Epithelial cell of prostate (primary cell): ENCODE measurements around the gene BMP8B.

Source experiments
- DNase-seq: peaks from one replicate; pipeline ENCODE4 v3.0.0-alpha.2; 2011; ENCODE audit warnings: low read depth, low spot score
- H3K27ac ChIP-seq: fragments of 450-650 bp; 2 replicates; pipeline ENCODE4 v1.5.1; 2017; ENCODE audit warnings: mild to moderate bottlenecking

The BMP8B gene

DNA sequence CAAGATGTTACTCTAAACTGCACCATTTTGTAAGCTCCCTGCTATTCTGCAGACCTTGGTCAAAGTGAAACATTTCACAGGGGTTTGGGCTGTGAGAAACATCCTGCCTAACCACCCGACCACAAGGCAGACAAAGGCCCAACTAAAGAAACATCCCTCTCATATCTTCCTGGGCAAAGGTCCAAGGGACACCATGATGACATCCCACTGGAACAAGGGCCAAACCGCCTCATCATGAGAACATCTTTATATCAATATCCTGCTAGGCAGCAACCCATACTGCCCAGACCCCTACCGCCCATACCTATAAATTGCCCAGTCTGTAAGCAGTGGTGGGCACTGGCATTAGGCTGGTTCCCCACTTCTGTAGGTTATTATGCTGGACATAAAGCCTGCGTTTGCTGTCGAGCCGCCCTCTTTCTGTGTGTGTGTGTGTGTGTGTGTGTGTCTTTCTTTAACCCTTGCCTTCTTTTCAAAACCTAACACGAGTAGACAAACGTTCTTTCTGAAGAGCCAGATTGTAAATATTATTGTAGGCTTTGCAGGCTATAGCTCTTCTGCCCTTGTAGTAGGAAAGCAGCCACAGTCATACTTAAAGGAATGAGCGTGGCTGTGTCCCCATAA lies 51.0 kb downstream of the BMP8B start:
- no peak overlapping the region for H3K27ac ChIP-seq
- DNase-seq = no peak

DNA sequence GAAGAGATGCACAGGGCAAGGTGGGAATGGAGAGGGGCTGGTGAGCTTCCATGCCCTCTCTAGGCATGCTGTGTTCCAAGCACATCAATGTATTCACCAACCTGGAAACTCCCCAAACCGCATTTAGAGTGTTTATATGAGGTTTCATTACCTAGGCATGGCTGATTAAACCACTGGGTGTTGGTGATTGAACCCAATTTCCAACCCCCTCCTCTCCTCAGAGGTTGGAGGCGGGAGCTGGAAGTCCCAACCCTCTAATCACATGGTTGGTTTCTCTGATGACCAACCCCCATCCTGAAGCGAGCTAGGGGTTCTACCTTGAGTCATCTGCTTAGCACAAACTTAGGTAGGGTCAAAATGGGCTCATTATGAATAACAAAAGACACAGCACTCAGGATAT lies 52.9 kb downstream of the BMP8B start:
- no peak overlapping the region for H3K27ac ChIP-seq
- peak; percentile 33 for DNase-seq

DNA sequence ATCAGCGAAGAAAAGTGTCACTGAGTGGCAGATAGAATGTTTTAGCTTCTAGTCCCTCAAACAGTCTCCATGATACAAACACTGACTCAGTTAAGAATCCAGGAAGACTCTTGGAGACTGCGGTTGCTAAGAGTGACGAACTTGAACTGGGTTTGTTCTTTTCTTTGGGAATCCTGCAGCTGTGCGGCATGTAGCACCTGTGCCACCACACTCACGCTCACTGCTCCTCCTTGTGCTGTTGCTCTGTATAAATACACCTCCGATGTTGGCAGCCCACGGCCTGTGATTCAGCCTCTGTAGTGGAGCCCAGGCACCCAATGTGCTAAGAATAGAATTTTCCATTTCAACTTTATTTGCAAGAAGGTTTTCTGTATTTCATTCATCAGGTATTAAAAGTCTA lies 55.5 kb downstream of the BMP8B start:
- no peak overlapping the region for H3K27ac ChIP-seq
- no peak for DNase-seq

DNA sequence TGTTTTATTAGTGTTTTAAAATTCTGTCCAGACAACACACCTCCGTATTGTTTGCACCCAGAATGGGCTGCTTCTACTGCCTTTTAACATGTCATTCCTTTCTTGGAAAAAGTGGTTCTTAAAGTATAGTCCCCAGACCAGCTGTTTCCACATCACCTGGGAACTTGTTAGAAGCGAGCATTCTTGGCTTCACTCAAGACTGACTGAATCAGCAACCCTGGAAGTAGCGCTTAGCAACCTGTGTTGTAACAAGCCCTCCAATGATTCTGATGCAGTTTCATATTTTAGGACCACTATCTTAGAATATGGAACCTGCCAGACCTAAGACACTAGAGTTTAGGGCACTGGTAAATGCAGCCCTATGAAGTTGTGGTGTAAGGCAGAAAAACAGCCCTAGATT lies 55.9 kb downstream of the BMP8B start:
- no peak overlapping the region for H3K27ac ChIP-seq
- DNase-seq = no peak

DNA sequence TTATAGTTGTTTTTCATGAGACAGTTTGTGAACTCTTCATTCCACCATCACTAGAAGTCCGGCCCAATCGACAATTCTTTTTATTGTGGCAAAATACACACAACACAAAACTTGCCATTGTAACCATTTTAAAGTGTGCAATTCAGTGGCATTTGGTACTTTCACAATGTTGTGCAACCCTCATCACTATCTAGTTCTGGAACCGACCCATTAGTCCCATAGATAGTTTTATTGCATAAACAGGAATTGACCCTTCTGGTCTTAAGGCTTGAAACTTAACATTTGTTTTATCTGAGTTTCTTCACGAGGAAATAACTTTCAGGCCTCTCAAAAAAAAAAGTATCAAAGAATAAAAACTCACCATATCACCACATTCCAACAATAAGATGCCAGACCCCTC lies 58.8 kb downstream of the BMP8B start:
- no peak for DNase-seq
- H3K27ac ChIP-seq = no peak overlapping the region

DNA sequence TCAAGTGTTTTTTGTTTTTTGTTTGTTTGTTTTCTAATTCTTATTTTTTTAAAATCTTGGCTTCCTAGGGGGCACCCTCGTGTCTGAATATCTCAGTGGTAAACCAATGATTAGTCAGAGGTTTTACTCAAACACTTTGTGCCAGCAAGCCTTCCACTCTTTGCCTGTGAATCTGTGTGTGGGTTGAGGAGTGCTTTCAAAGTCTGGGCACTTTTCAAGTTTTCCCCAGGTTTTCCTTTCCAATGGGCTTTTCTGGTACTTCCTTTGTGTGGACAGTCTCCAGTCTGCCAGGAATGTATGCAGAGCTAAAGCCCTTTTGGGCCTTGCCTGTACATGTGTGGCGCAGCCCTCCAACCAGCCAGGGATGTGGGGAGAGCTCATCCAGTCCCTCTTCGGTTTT lies 59.6 kb downstream of the BMP8B start:
- no peak for DNase-seq
- H3K27ac ChIP-seq = peak overlapping the region; percentile 15

DNA sequence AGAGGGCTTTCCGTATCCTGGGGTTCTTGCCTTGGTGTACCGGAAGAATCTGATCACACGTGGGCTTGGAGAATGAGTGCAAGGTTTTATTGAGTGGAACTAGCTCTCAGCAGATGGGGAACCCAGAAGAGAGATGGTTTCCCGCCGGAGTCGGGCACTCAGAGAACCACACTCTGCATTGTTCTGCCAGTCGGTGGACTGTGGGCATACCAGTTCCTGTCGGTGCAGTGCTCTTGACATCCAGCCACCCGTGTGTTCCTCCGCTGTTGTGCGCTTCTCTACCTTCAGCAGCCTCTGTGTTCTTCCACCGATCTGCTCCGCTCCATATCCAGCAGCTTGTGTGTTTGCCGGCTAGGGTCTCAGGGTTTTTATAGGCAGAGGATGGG lies 60.7 kb downstream of the BMP8B start:
- H3K27ac ChIP-seq = no peak overlapping the region
- no peak for DNase-seq

DNA sequence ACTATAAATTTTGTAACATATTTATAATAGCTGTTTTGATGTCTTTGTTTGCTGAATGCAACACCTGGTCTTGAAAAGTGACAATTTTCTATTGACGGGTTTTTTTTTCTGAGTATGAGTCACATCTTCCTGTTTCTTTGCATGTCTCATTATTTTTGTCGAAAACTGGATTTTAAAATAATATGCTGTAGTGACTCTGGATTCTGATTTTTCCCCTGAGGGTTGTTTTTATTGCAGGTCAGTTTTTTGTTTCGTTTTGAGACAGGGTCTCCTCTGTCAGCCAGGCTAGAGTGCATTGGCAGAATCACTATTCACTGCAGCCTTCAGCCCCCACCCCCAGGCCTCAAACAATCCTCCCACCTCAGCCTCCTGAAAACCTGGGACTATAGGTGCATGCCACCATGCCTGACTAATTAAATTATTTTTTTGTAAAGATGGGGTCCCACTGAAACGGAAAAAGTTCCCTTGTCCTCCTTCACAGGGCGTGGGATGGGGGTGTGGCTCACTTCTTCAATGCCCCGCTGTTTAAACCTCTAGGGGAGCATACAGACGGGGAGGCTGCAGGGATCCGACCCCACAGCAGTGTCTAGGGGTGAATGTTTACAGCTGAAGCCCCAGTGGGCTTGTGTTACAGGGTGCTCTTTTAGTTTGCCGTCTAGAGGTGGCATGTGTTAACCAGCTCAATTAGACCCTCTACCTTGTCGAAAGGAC lies 61.3 kb downstream of the BMP8B start:
- DNase-seq = no peak
- no peak overlapping the region for H3K27ac ChIP-seq

DNA sequence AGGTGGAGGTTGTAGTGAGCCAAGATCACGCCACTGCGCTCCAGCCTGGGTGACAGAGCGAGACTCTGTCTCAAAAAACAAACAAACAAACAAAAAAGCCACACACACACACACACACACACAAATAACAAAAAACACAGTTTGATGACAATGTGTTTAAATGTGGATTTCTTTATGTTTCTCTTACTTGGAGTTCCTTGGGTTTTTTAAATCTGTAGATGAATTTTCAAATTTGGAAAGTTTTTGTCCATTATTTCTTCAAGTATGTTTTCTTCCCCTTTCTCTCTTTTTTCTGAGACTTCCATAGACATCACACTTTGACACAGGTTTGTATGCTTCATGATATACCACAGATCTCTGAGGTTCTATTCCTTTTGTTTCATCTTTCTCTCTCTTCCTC lies 62.1 kb downstream of the BMP8B start:
- DNase-seq = no peak
- H3K27ac ChIP-seq = no peak overlapping the region

DNA sequence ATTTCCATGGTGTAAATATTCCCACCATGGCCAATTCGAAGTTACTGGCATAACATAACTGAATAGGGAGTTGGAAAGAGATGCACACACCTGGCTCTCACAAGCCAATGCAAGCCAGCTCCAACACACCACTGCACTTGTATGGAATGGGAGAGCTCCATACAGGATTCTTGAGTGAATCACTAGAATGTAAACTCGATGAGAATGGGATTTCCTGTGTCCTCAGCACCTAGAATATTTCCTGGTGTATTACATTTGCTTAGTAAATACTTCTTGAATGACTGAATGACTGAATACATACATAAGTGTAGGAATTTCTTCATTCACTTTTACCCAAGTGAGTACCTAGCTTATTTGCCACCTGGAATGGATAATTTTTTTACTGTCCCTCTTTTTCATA lies 66.2 kb downstream of the BMP8B start:
- H3K27ac ChIP-seq = peak overlapping the region; percentile 62
- peak; percentile 51 for DNase-seq

DNA sequence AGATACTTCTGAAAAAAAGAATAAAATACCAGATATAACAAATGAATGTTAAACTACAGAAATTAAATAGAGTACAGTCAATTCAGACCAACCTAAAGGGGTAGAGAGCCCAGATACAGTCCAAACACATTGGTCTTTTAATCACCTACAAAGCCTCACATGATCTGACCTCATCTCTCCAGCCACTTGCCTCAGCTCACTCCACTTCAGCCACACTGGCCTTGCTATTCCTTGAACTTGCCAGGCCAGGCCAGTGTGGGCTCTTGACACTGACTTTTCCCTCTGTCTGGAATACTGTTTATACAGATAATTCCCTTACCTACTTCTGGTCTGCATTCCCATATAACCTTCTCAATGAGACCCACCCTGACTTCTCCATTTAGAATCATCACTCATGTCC lies 67.0 kb downstream of the BMP8B start:
- no peak for DNase-seq
- peak overlapping the region; percentile 62 for H3K27ac ChIP-seq

DNA sequence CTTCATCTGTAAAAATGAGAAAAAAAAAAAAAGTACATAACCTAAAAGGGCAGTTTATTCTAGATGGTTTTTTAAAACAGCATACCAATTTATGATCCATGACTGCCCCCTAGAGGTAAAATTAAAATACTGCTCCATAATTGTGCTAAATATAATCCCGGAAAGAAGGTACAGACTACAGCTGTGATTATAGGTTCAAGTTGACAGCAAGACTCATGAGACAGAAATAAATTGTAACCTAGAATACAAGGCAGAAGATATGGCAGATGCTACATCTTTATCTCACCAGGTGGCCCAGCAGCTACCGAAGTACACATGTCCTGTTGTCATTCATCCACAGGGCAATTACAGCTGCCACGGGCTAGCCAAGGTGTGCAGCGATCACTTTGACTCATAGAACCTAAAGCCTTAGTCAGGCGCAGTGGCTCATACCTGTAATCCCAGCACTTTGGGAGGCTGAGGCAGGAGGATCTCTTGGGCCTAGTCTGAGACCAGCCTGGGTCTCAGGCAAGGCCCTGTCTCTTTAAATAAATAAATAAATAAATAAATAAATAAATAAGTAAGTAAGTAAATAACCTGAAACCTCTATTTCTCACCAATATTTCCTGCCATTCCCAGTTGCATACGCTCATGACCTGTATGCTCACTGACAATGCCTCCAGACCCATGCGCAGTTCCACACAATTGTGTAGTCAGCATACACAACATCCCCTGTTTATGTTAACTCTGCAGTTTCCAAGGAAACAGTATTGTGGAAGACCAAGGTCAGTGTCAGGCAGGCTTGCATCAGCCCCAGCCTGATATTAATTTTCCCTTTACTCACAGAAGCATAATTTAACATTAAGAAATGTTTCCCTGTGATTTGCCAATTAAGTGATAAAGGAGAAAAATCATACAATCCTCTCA lies 68.3 kb downstream of the BMP8B start:
- H3K27ac ChIP-seq = no peak overlapping the region
- DNase-seq = no peak

DNA sequence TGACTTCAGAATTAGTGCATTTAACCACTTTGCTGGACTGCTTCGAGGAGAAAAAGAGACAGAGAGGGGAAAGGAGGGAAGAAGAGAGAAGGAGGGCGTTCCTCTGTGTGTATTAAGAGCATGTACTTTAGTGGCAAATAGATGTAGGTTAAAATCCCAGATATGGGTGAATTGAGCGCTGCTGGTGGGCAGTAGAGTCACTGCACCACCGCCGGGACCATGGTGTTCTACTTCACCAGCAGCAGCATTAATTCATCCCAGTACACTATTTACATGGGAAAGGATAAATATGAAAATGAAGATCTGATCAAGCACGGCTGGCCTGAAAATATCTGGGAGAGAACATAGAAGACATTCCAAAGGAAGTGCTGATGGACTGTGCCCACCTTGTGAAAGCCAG lies 70.9 kb downstream of the BMP8B start:
- H3K27ac ChIP-seq = no peak overlapping the region
- no peak for DNase-seq

DNA sequence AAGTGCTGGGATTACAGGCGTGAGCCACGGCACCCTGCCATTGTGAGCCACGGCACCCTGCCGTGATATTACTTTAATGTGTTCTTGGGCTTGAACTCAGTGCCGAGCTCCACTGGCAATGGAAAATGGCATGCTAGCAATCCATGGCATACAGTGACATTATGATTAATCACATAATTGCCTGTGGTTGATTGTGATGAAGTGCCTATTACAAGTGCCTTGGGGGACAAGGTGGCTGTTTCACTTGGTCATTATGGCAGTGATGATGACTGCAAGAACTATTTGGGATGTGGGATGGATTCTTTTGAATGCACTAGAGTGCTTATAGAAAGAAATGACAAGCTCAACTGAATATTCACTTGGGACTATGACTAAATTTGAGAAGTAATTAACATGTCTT lies 75.1 kb downstream of the BMP8B start:
- DNase-seq = no peak
- no peak overlapping the region for H3K27ac ChIP-seq

DNA sequence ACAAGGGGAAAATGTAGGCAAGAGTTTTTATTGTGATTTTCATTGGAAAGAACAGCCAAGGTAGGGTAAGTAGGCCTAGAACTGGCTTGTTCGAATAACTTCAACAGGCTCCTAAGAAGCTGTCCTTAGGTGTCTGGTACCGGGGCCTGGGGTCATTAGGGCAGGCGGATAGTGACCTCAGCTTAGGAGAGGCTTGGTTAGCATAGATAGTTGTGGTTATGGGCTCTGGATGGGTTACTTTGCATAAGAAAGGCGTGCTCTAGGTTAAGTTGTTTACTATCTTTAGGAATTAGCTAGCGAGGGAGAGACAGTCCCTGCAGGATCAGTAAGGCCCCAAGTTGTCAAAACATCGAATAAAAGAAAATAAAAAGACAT lies 76.7 kb downstream of the BMP8B start:
- H3K27ac ChIP-seq = no peak overlapping the region
- DNase-seq = no peak

DNA sequence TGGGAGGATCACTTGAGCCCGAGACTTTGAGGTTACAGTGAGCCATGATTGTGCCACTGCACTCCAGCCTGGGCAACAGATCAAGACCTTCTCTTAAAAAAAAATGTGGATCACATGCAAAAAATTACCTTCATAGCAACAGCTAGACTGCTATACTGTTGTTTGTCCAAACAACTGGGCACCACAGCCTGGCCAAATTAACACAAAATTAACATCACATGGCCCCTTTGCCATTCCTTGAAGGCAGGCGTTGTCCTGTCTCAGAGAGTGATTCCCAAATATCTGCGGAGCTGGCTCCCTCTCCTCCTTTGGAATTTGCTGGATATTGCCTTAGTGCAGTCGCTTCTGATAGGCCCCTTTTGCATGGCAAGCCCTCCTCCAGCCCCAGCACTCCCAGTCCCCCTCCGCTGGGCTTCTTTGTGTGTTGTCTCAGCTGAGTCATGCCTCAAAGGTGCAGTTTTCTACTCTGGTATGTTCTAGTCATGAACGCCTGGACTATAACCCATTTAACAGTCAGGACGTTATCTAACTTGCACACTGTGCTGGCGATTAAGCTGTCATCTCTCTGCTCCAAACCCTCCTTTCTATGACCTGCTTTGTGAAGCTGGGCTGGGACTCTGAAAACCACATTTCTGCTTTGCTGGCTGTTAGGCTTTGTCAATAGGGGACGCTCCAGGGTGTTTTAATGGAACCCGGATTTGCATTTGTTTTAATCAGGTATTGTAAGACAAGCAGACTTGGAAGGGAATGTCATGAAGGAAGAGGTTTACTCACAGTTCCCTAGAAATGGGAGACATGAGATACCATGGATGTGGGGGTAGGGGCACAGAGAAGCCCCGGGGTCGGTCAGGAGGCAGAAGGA lies 77.3 kb downstream of the BMP8B start:
- no peak overlapping the region for H3K27ac ChIP-seq

DNA sequence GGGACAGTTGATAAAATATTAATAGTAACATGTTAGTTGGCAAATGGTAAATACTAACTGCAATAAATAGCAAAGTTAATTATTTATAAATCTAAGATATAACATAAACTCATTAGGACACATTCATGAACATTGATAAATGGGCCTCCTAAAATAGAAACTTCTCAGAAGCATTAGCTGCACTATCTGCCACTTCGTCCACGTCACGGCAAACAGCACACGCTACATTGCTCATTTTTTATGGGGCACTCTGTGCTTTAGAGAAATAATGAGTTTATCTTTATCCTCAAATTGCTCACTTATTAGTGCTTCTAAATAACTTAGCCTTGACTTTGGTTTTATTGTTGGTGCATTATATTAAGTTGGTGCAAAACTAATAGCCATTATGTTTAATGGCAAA lies 81.2 kb downstream of the BMP8B start:
- no peak overlapping the region for H3K27ac ChIP-seq
- DNase-seq = no peak

More for the DNA sequence above, 77.3 kb downstream of the BMP8B start:
- DNase-seq = no peak
